GM06990 (cell line): ENCODE data around the gene SERPINB6.
A peak's percentile ranks its signal among the peaks of the same experiment; 100 is the strongest.
"Not testable (repeated sequence)": the region's sequence is repeated elsewhere in the genome, so short reads cannot be mapped to it uniquely, and the experiment has no call there.

Source experiments
- DNase-seq: peaks from one replicate; pipeline ENCODE4 v3.0.0-alpha.2; 2011; ENCODE audit not compliant: insufficient read length; ENCODE audit errors: extremely low read depth
- H3K27me3 ChIP-seq: replicated peaks from 2 replicates; pipeline ENCODE4 v1.6.0; 2011; ENCODE audit warnings: low read length; ENCODE audit not compliant: control insufficient read depth, insufficient read depth
- H3K36me3 ChIP-seq: 2 replicates; pipeline ENCODE4 v1.5.1; 2011; ENCODE audit warnings: low read length; ENCODE audit not compliant: control insufficient read depth, insufficient read depth
- H3K4me3 ChIP-seq: replicated peaks from 2 replicates; pipeline ENCODE4 v1.5.1; 2011; ENCODE audit warnings: low read depth, mild to moderate bottlenecking, control low read depth, low read length
- TF ChIP-seq, protein P1 (sequence below): IDR thresholded peaks from 2 replicates; pipeline ENCODE4 v1.5.1; 2011; ENCODE audit warnings: low read length, control low read depth, mild to moderate bottlenecking, inconsistent platforms; ENCODE audit not compliant: insufficient read depth, poor library complexity, severe bottlenecking

Gene SERPINB6

GRCh38 chr6:3005077-3005476 is 33.7 kb upstream of the SERPINB6 start:
- no peak for DNase-seq
- Histone ChIP-seq H3K36me3 (no peaks in the 10 kb centered on the region), H3K4me3 (no peak overlapping the region), H3K27me3 (no peaks in the 10 kb centered on the region)
- TF ChIP-seq, protein P1, sequence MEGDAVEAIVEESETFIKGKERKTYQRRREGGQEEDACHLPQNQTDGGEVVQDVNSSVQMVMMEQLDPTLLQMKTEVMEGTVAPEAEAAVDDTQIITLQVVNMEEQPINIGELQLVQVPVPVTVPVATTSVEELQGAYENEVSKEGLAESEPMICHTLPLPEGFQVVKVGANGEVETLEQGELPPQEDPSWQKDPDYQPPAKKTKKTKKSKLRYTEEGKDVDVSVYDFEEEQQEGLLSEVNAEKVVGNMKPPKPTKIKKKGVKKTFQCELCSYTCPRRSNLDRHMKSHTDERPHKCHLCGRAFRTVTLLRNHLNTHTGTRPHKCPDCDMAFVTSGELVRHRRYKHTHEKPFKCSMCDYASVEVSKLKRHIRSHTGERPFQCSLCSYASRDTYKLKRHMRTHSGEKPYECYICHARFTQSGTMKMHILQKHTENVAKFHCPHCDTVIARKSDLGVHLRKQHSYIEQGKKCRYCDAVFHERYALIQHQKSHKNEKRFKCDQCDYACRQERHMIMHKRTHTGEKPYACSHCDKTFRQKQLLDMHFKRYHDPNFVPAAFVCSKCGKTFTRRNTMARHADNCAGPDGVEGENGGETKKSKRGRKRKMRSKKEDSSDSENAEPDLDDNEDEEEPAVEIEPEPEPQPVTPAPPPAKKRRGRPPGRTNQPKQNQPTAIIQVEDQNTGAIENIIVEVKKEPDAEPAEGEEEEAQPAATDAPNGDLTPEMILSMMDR = no peak

DNA sequence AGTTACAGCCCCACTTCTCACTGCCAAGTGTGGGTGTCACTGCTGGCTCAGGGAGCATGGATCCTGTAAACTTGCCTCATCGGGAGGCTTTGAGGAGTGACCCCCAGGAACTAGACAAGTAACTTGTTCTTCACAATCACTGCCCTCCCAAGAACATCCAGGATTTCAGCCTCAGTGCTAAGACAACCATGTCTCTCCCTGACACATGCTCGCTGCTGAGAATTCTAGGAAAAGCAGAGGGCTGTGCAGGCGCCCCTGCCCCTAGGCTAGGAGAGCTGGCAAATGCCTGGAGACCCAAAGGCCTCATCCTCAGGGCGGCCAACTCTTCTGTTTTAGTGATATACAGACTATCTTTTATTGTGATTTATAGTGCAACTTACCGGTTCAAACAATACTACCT is 31.9 kb upstream of the SERPINB6 start:
- not testable (repeated sequence) for DNase-seq, H3K4me3 ChIP-seq, H3K27me3 ChIP-seq, H3K36me3 ChIP-seq

DNA sequence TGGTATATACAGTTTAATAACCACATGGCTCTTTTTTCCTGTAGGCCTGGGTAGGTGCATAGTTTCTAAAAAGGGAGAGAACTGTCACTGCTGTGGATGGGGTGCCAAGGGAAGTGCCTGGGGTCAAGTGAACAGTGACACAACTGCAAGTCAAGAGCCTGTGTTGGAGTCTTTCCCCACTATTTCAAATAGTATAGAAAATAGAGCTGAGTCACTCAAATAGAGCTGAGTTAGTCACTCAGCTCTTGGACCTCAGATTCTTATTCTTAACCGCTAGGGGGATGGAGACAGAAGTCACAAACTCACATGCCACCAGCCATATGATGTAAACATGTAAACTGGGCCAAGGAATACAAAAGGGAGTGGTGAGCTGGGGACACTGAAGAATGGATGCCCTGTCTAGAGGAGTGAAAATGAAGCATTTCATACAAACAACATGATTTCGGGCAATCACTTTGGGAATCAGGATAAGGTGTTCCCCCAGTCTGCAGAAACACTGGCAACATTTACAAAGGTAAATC is 30.5 kb upstream of the SERPINB6 start:
- H3K27me3 ChIP-seq = no peaks in the 10 kb centered on the region
- no peak overlapping the region for H3K4me3 ChIP-seq
- no peak for DNase-seq
- TF ChIP-seq, protein P1 = peak; percentile 59
- no peaks in the 10 kb centered on the region for H3K36me3 ChIP-seq

- TF ChIP-seq, protein P1 = no peak
- H3K4me3 ChIP-seq = no peak overlapping the region
- no peaks in the 10 kb centered on the region for H3K27me3 ChIP-seq
- DNase-seq = no peak
- no peaks in the 10 kb centered on the region for H3K36me3 ChIP-seq
Measured at GRCh38 chr6:3001146-3001772, 29.9 kb upstream of the SERPINB6 start.

DNA sequence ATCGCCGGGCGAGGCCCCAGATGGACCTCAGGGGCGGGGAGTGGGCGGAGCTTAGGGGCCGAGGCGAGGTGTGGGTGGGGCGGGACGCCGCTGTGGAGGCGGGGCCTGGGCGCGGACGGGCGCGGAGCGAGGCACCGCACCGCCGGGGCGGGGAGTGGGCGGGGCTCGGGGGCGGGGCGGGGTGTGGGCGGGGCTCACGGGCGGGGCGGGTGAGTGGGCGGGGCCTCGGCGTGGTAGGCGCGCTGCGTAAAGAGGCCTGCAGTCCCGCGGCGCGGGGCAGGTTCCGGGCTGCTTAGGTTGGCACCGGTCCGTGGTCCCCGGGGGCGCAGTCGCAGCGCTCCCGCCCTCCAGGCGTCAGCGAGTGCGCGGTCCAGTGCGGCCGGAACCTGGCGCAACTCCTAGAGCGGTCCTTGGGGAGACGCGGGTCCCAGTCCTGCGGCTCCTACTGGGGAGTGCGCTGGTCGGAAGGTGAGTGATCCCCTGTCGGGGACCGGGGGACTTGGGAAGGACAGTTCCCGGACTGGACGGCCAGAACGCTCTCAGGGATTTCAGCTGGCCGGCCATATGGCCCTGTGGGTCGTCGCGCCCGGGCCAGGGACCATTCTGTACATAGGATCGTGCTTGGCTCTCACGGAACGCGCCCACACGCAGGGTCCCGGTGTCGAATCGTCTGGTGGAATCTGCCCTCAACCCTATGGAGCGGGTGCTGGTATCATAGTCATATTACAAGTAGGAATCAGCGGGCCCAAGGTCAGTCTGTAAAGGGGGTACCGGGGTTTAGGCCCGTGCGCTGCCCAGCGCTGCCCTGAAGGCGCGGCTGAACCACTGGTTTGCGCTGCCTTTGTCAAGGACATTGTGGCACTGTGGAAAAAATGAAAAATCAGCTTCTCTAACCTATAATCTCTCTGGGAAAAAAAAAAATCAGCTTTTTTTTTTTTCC is 28.5 kb upstream of the SERPINB6 start, which contains the start of gene NQO2:
Gene NQO2 (plus strand): TSS at position 277 of the 940 bp plus-strand sequence. CDS start 6,659 bp downstream, outside the sequence.
- Histone ChIP-seq H3K27me3 (no peaks in the 10 kb centered on the region), H3K4me3 (peak within 1 kb of the TSS; percentile 81), H3K36me3 (no peaks in the 10 kb centered on the region)
- TF ChIP-seq, protein P1 = no peak
- DNase-seq = peak; percentile 82
